Measurements from ENCODE around the gene SNTG2.
"Not testable (repeated sequence)": the region's sequence is repeated elsewhere in the genome, so short reads cannot be mapped to it uniquely, and the experiment has no call there.

Gene SNTG2

DNA sequence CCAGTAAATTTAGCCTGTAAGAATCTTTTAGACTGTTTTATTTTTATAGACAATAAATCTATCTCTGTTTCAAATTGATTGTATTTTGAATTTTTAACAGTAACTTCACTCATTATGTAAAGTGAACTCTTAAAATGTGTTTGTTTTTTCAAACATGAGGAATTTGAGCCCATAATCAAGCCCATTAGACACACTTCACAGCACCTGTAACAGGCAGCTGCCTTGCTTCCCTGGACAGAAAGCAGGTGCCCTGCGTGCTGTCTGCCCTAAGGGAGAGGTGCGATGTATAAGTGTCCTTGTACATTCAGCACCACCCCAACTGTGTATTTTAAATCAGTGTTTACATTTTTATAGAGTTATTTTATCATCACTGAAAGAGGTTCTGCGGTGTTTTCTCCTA, 276.1 kb downstream of the SNTG2 start:
- TF ChIP-seq FOXP2 (optimal IDR thresholded peaks at IDR 0.05; ENCODE audit: control extremely low read depth, extremely low read length, insufficient read depth) (no peak), EZH2 (IDR thresholded peaks at IDR 0.05) (no peak), POLR2AphosphoS5 (IDR thresholded peaks at IDR 0.05; ENCODE audit: borderline replicate concordance, low read depth, low read length) (no peak)
- Histone ChIP-seq H3K27ac (no peak overlapping the region), H3K4me3 (no peak overlapping the region), H3K9ac (ENCODE audit: insufficient read length) (no peak overlapping the region), H3K9me3 (ENCODE audit: low read depth, low read length) (no peaks in the 10 kb centered on the region), H3K36me3 (ENCODE audit: insufficient read depth, low read length) (no peaks in the 10 kb centered on the region)
- no peak for DNase-seq (ENCODE audit: low read depth, low spot score)

DNA sequence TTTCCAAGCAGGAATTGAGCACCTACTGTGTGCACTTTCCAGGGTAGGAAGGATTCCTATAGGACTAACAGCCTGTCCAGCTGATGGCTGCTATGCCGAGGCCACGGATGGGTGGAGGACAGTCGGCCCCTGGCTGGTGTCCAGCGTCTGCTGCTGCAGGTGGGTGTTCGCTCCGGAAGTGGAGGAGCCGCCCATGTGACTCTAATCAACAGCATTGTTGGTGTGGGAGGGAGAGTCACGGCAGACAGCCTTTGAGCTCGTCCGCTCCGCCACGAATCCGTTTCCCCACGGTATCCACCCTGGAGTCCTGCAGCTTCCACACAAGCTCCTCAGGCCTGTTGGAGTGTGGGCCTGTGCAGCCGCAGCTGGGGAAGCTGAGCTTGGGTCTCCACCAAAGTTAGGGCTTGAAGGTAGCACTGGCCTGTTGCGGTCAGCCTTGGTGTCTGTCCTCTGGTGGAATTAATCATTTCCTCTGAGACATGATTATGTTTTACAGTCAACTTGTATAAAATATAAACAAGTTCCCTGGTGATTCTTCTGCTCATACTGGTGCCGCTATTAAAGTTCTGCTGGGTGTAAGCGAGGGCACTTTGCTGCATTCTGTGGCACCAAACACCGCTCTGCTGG, 276.7 kb downstream of the SNTG2 start:
- no peaks in the 10 kb centered on the region for H3K9me3 ChIP-seq (ENCODE audit: low read depth, low read length)
- no peak for TF ChIP-seq POLR2AphosphoS5 (IDR thresholded peaks at IDR 0.05; ENCODE audit: borderline replicate concordance, low read depth, low read length)
- TF ChIP-seq FOXP2 (optimal IDR thresholded peaks at IDR 0.05; ENCODE audit: control extremely low read depth, extremely low read length, insufficient read depth), result no peak
- no peak for TF ChIP-seq EZH2 (IDR thresholded peaks at IDR 0.05)
- no peaks in the 10 kb centered on the region for H3K36me3 ChIP-seq (ENCODE audit: insufficient read depth, low read length)
- H3K27ac ChIP-seq, result no peak overlapping the region
- no peak overlapping the region for H3K9ac ChIP-seq (ENCODE audit: insufficient read length)
- H3K4me3 ChIP-seq, result no peak overlapping the region
- no peak for DNase-seq (ENCODE audit: low read depth, low spot score)

DNA sequence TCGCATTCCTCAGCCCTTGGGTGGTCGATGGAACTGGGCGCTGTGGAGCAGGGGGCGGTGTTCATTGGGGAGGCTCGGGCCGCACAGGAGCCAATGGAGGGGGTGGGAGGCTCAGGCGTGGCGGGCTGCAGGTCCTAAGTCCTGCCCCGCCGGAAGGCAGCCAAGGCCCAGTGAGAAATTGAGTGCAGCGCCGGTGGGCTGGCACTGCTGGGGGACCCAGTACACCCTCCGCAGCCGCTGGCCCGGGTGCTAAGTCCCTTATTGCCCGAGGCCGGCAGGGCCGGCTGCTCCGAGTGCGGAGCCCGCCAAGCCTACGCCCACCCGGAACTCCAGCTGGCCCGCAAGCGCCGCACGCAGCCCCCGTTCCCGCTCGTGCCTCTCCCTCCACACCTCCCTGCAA, 278.9 kb downstream of the SNTG2 start:
- not testable (repeated sequence) for H3K36me3 ChIP-seq (ENCODE audit: insufficient read depth, low read length); H3K9ac ChIP-seq (ENCODE audit: insufficient read length); DNase-seq (ENCODE audit: low read depth, low spot score); H3K27ac ChIP-seq; H3K9me3 ChIP-seq (ENCODE audit: low read depth, low read length); H3K4me3 ChIP-seq

DNA sequence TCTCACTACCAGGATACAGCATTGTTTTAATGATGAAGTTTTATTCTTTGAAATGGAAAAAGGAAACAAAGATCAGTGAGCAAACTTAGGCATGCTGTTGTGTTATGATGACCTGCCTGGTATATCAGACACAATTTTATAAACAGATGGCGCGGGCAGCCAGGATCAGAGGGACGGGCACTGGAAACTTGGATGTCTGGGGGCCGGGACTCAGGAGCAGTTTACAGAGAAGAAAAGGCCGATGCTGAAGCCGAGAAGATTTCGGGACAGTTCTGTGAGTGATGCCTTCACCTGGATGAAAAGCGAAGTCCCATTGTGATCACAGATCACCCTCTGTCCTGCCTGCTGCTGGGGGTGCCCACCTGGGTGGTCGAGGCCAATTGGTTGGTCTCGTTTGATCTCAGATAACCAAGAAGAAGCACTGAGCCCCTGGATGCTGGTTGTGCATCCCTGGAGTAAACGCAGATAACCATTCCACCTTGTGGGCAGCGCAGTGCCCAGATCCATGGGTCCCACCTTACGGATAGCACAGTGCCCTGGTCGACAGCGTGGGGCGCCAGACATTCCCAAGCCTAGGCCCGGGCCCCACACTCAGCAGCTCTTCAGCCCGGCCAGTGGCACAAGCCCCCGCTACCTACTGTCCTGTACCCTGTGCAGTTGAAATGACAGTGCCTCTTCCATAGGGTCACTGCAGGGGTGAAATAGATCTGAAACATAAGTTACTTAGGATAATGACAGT, 279.7 kb downstream of the SNTG2 start:
- Histone ChIP-seq H3K36me3 (ENCODE audit: insufficient read depth, low read length) (no peaks in the 10 kb centered on the region), H3K9ac (ENCODE audit: insufficient read length) (no peak overlapping the region), H3K9me3 (ENCODE audit: low read depth, low read length) (no peaks in the 10 kb centered on the region), H3K4me3 (no peak overlapping the region), H3K27ac (no peak overlapping the region)
- no peak for DNase-seq (ENCODE audit: low read depth, low spot score)
- TF ChIP-seq POLR2AphosphoS5 (IDR thresholded peaks at IDR 0.05; ENCODE audit: borderline replicate concordance, low read depth, low read length), result no peak
- no peak for TF ChIP-seq FOXP2 (optimal IDR thresholded peaks at IDR 0.05; ENCODE audit: control extremely low read depth, extremely low read length, insufficient read depth)
- no peak for TF ChIP-seq EZH2 (IDR thresholded peaks at IDR 0.05)

DNA sequence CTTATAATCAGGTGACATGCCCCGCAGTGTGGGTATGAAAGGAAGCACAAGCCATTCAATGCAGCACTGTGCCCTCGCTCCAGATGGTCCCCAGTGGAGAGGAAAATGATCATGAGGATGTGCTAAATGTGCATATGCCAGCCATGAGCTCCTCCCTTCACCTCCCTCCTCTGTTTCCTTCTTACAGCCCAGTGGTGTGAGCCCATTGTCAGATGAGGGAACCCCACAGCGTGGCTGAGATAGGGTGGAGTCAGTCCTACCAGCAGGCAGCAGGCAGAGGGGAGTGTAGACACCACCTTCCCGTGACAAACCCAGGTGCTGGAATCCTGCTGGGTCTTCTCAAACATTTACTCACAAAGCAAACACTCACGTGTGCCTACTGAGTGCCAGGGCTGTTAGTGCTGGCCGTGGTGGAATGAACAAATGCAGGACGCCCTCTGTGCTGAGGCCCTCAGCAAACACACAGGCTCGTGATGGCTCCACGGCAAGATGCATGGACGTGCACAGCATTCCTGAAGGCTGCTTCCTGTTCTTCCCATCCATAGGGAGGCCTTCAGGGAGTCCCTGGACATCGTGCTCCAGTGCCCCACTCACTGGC, 280.9 kb downstream of the SNTG2 start:
- no peaks in the 10 kb centered on the region for H3K36me3 ChIP-seq (ENCODE audit: insufficient read depth, low read length)
- no peaks in the 10 kb centered on the region for H3K9me3 ChIP-seq (ENCODE audit: low read depth, low read length)
- H3K27ac ChIP-seq, result no peak overlapping the region
- no peak overlapping the region for H3K9ac ChIP-seq (ENCODE audit: insufficient read length)
- DNase-seq (ENCODE audit: low read depth, low spot score), result no peak
- no peak for TF ChIP-seq POLR2AphosphoS5 (IDR thresholded peaks at IDR 0.05; ENCODE audit: borderline replicate concordance, low read depth, low read length)
- TF ChIP-seq EZH2 (IDR thresholded peaks at IDR 0.05), result no peak
- no peak for TF ChIP-seq FOXP2 (optimal IDR thresholded peaks at IDR 0.05; ENCODE audit: control extremely low read depth, extremely low read length, insufficient read depth)
- no peak overlapping the region for H3K4me3 ChIP-seq

DNA sequence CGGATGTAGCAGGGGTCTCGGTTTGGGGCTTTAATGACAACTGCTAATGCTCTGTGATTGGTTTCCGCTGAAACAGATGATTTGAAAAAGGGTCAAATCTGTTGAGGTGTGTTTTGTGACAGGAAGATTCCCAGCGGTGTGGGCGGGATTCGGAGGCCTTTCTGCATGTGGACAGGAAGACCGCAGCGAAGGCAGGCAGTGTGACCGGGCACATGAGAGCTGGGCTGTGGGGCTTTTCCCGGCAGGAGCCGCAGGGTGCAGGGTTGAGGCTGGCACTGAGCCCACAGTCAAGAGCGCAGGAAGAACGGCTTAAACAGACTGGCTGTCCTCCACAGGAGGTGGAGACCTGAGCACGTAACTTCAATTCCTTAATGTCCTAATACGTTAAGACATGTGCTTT, 282.6 kb downstream of the SNTG2 start:
- DNase-seq (ENCODE audit: low read depth, low spot score), result no peak
- Histone ChIP-seq H3K9me3 (ENCODE audit: low read depth, low read length) (no peaks in the 10 kb centered on the region), H3K36me3 (ENCODE audit: insufficient read depth, low read length) (no peaks in the 10 kb centered on the region), H3K9ac (ENCODE audit: insufficient read length) (no peak overlapping the region), H3K4me3 (no peak overlapping the region), H3K27ac (no peak overlapping the region)
- TF ChIP-seq FOXP2 (optimal IDR thresholded peaks at IDR 0.05; ENCODE audit: control extremely low read depth, extremely low read length, insufficient read depth) (no peak), POLR2AphosphoS5 (IDR thresholded peaks at IDR 0.05; ENCODE audit: borderline replicate concordance, low read depth, low read length) (no peak), EZH2 (IDR thresholded peaks at IDR 0.05) (no peak)

DNA sequence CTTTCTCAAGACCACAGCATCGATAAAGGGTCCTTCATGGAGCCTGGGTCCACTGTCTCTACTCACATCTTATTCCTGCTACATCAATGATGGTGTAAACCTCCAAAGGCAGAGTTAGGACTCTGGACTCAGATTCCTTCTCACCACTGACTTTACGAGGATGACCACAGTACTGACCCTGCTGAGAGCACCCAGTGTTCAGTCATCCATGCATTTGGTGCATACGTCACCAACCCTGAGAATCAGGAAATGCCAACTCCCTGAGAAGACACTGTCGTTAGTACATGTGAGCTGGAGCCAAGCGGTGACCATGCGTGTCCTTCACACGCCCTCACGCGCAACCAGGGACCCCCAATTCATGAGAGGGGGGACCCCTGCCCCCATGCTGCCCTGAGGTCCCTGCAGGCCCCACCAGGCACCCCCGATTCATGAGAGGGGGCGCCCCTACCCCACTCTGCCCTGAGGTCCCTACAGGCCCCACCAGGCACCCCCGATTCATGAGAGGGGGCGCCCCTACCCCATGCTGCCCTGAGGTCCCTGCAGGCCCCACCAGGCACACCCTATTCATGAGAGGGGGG, 284.2 kb downstream of the SNTG2 start:
- no peak for DNase-seq (ENCODE audit: low read depth, low spot score)
- Histone ChIP-seq H3K9ac (ENCODE audit: insufficient read length) (no peak overlapping the region), H3K27ac (no peak overlapping the region)

DNA sequence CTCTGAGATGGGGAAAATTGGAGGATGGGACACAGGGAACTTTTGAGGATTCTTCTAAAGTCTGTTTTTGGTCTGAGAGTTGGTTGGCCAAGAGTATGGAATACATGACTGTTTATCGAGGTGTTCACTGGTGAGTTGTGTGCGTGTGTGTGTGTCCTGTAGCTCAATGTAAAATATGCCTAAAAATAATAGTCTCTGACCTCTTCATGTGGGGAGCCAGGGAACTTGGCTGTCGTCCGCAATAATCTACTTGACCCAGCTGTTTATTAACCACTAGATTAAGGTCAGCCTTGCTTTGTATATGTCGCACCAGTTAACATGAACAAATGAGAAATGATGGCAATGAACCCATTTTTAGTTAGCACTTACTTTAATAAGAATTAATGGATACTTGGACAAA, 285.2 kb downstream of the SNTG2 start:
- Histone ChIP-seq H3K4me3 (no peak overlapping the region), H3K9me3 (ENCODE audit: low read depth, low read length) (no peaks in the 10 kb centered on the region)

More for the DNA sequence above, 284.2 kb downstream of the SNTG2 start:
- H3K36me3 ChIP-seq (ENCODE audit: insufficient read depth, low read length), result no peaks in the 10 kb centered on the region
- TF ChIP-seq EZH2 (IDR thresholded peaks at IDR 0.05) (no peak), POLR2AphosphoS5 (IDR thresholded peaks at IDR 0.05; ENCODE audit: borderline replicate concordance, low read depth, low read length) (no peak), FOXP2 (optimal IDR thresholded peaks at IDR 0.05; ENCODE audit: control extremely low read depth, extremely low read length, insufficient read depth) (no peak)
- H3K4me3 ChIP-seq, result no peak overlapping the region
- no peaks in the 10 kb centered on the region for H3K9me3 ChIP-seq (ENCODE audit: low read depth, low read length)

More for the DNA sequence above, 285.2 kb downstream of the SNTG2 start:
- TF ChIP-seq EZH2 (IDR thresholded peaks at IDR 0.05) (no peak), FOXP2 (optimal IDR thresholded peaks at IDR 0.05; ENCODE audit: control extremely low read depth, extremely low read length, insufficient read depth) (no peak), POLR2AphosphoS5 (IDR thresholded peaks at IDR 0.05; ENCODE audit: borderline replicate concordance, low read depth, low read length) (no peak)
- no peak overlapping the region for H3K27ac ChIP-seq
- no peak overlapping the region for H3K9ac ChIP-seq (ENCODE audit: insufficient read length)
- no peak for DNase-seq (ENCODE audit: low read depth, low spot score)
- no peaks in the 10 kb centered on the region for H3K36me3 ChIP-seq (ENCODE audit: insufficient read depth, low read length)
